Urinary bladder (tissue), 4 donors: Measurements from ENCODE around the gene FCGR1A. TPM values are rescaled to one million over a fixed set of nuclear protein-coding genes. Genes with fewer than 3 reads are reported as not detected.
"Not testable (repeated sequence)": the region's sequence is repeated elsewhere in the genome, so short reads cannot be mapped to it uniquely, and the experiment has no call there.

Experiments used
- DNase-seq: peaks from one replicate; pipeline ENCODE4 v3.0.0-alpha.2; 2015; ENCODE audit errors: extremely low spot score
- H3K27ac ChIP-seq: one replicate; pipeline ENCODE4 v1.5.1; 2013; ENCODE audit warnings: low read depth, mild to moderate bottlenecking, moderate library complexity
- H3K36me3 ChIP-seq: one replicate; pipeline ENCODE4 v1.6.1; 2013; ENCODE audit warnings: mild to moderate bottlenecking, moderate library complexity; ENCODE audit not compliant: insufficient read depth
- H3K4me1 ChIP-seq: one replicate; pipeline ENCODE4 v1.6.1; 2013; ENCODE audit warnings: mild to moderate bottlenecking, moderate library complexity; ENCODE audit not compliant: insufficient read depth
- H3K4me3 ChIP-seq: one replicate; pipeline ENCODE4 v1.5.1; 2013; ENCODE audit warnings: low read depth, low read length
- WGBS: extraction: QIAGEN DNeasy Blood & Tissue Kit; methylation state at CpG from one replicate; pipeline ENCODE4 v1.1.7; 2013; 5-methylcytosine and 5-hydroxymethylcytosine counted together
- polyA plus RNA-seq: library from polyadenylated mRNA; stranded (reverse); fragments of 200-250 nt; gene quantifications from one replicate; pipeline ENCODE4 v1.2.3, GENCODE V29; 2013
- total RNA-seq: library from RNA; depleted of rRNA; stranded (reverse); fragments of >200 nt; gene quantifications from one replicate; pipeline ENCODE4 v1.2.3, GENCODE V29; 2014
- donor health status: healthy with polysubstance abuse.
- donor health status: healthy.

FCGR1A gene
- total and polyA plus RNA-seq, 2 donors: 10.2 to 10.4 TPM

GRCh38 chr1:149792502-149792901 lies 10.0 kb downstream of the FCGR1A start:
- peak overlapping the region; percentile 42 for H3K4me3 ChIP-seq
- peak overlapping the region; percentile 59 for H3K27ac ChIP-seq
- not testable (repeated sequence) for H3K36me3 ChIP-seq, DNase-seq, H3K4me1 ChIP-seq
- WGBS: under 1% methylated on average over 29 of the region's 36 CpGs

- H3K36me3 ChIP-seq, DNase-seq, H3K4me3 ChIP-seq, H3K4me1 ChIP-seq, H3K27ac ChIP-seq: not testable (repeated sequence)
- under 1% methylated on average over 37 of the region's 52 CpGs for WGBS
Measured at GRCh38 chr1:149792912-149793515, 10.5 kb downstream of the FCGR1A start.

- not testable (repeated sequence) for DNase-seq, H3K4me1 ChIP-seq, H3K36me3 ChIP-seq, H3K27ac ChIP-seq, H3K4me3 ChIP-seq
- WGBS: 76% methylated on average over 3 of the region's 5 CpGs
Measured at GRCh38 chr1:149793885-149794284, 11.4 kb downstream of the FCGR1A start.

GRCh38 chr1:149801628-149802027 lies 19.1 kb downstream of the FCGR1A start:
- not testable (repeated sequence) for DNase-seq, H3K27ac ChIP-seq, H3K4me3 ChIP-seq, H3K36me3 ChIP-seq, H3K4me1 ChIP-seq
- 69% methylated on average over 1 of the region's 3 CpGs for WGBS

GRCh38 chr1:149804417-149805080 lies 22.1 kb downstream of the FCGR1A start:
- not testable (repeated sequence) for H3K4me3 ChIP-seq, DNase-seq, H3K27ac ChIP-seq, H3K4me1 ChIP-seq, H3K36me3 ChIP-seq
- WGBS: no CpG with 5 or more reads among the region's 4 CpGs

GRCh38 chr1:149810697-149811405 lies 28.4 kb downstream of the FCGR1A start:
- not testable (repeated sequence) for H3K27ac ChIP-seq, H3K36me3 ChIP-seq, H3K4me3 ChIP-seq, H3K4me1 ChIP-seq, DNase-seq
- whole genome bisulfite sequencing: 58% methylated on average over 7 of the region's 7 CpGs

- not testable (repeated sequence) for DNase-seq, H3K4me3 ChIP-seq, H3K36me3 ChIP-seq, H3K27ac ChIP-seq, H3K4me1 ChIP-seq
- 7% methylated on average over 12 of the region's 14 CpGs for WGBS
Measured at GRCh38 chr1:149811514-149811889, 29.0 kb downstream of the FCGR1A start.

- not testable (repeated sequence) for H3K36me3 ChIP-seq, H3K4me1 ChIP-seq, H3K27ac ChIP-seq, H3K4me3 ChIP-seq
- WGBS: under 1% methylated on average over 44 of the region's 55 CpGs
- peak; percentile 94 for DNase-seq
Measured at GRCh38 chr1:149811890-149812829, 29.7 kb downstream of the FCGR1A start.

GRCh38 chr1:149812893-149813801 lies 30.7 kb downstream of the FCGR1A start:
- peak overlapping the region; percentile 33 for H3K4me3 ChIP-seq
- peak overlapping the region; percentile 89 for H3K27ac ChIP-seq
- not testable (repeated sequence) for DNase-seq, H3K4me1 ChIP-seq, H3K36me3 ChIP-seq
- WGBS: 1% methylated on average over 44 of the region's 62 CpGs

- H3K4me1 ChIP-seq, H3K27ac ChIP-seq, DNase-seq, H3K36me3 ChIP-seq, H3K4me3 ChIP-seq: not testable (repeated sequence)
- WGBS: 94% methylated on average over 4 of the region's 5 CpGs
Measured at GRCh38 chr1:149820387-149820786, 37.9 kb downstream of the FCGR1A start.

- H3K4me3 ChIP-seq, H3K27ac ChIP-seq, H3K4me1 ChIP-seq, H3K36me3 ChIP-seq, DNase-seq: not testable (repeated sequence)
- no CpG with 5 or more reads among the region's 2 CpGs for WGBS
Measured at GRCh38 chr1:149826555-149826954, 44.1 kb downstream of the FCGR1A start.

- H3K27ac ChIP-seq, H3K4me3 ChIP-seq, H3K4me1 ChIP-seq, DNase-seq, H3K36me3 ChIP-seq: not testable (repeated sequence)
- WGBS: no CpG with 5 or more reads among the region's 32 CpGs
Measured at GRCh38 chr1:149831764-149832315, 49.3 kb downstream of the FCGR1A start.
